Measurements from ENCODE around the gene DAPK1.

DAPK1 gene

GRCh38 chr9:87603854-87604490 lies 106.3 kb downstream of the DAPK1 start:
- Histone ChIP-seq H3K36me3 (ENCODE audit: control insufficient read depth in 5 of 5, insufficient read depth in 5 of 5, low read length in 5 of 5) (peaks cover 0 to 14% (median 9%) of the 10 kb centered on the region in 5 donors), H3K27ac (ENCODE audit: low read depth, low read length) (no peak overlapping the region), H3K4me3 (ENCODE audit: low read depth in 1 of 5, low read length in 5 of 5) (no peak overlapping the region), H3K9me3 (ENCODE audit: control insufficient read depth in 5 of 5, low read length in 5 of 5) (no peaks in the 10 kb centered on the region), H3K9ac (ENCODE audit: low read length in 5 of 5) (no peak overlapping the region), H3K27me3 (ENCODE audit: control insufficient read depth in 5 of 5, insufficient read depth in 4 of 5, low read length in 5 of 5) (no peaks in the 10 kb centered on the region), H3K4me1 (ENCODE audit: control insufficient read depth in 5 of 5, insufficient read depth in 5 of 5, low read length in 5 of 5) (peaks cover 0 to 20% (median 10%) of the 10 kb centered on the region in 5 donors)

GRCh38 chr9:87604886-87605588 lies 107.4 kb downstream of the DAPK1 start:
- no peaks in the 10 kb centered on the region for H3K9me3 ChIP-seq (ENCODE audit: control insufficient read depth in 5 of 5, low read length in 5 of 5)
- peaks cover 0 to 14% (median 9%) of the 10 kb centered on the region in 5 donors for H3K36me3 ChIP-seq (ENCODE audit: control insufficient read depth in 5 of 5, insufficient read depth in 5 of 5, low read length in 5 of 5)
- no peak overlapping the region for H3K9ac ChIP-seq (ENCODE audit: low read length in 5 of 5)
- no peak overlapping the region for H3K4me3 ChIP-seq (ENCODE audit: low read depth in 1 of 5, low read length in 5 of 5)
- H3K4me1 ChIP-seq (ENCODE audit: control insufficient read depth in 5 of 5, insufficient read depth in 5 of 5, low read length in 5 of 5): peaks cover 0 to 16% (median 10%) of the 10 kb centered on the region in 5 donors
- H3K27ac ChIP-seq (ENCODE audit: low read depth, low read length): no peak overlapping the region
- no peaks in the 10 kb centered on the region for H3K27me3 ChIP-seq (ENCODE audit: control insufficient read depth in 5 of 5, insufficient read depth in 4 of 5, low read length in 5 of 5)

- no peaks in the 10 kb centered on the region for H3K27me3 ChIP-seq (ENCODE audit: control insufficient read depth in 5 of 5, insufficient read depth in 4 of 5, low read length in 5 of 5)
- H3K4me3 ChIP-seq (ENCODE audit: low read depth in 1 of 5, low read length in 5 of 5): no peak overlapping the region
- H3K9ac ChIP-seq (ENCODE audit: low read length in 5 of 5): no peak overlapping the region
- H3K4me1 ChIP-seq (ENCODE audit: control insufficient read depth in 5 of 5, insufficient read depth in 5 of 5, low read length in 5 of 5): peaks cover 0 to 10% (median 9%) of the 10 kb centered on the region in 5 donors
- H3K36me3 ChIP-seq (ENCODE audit: control insufficient read depth in 5 of 5, insufficient read depth in 5 of 5, low read length in 5 of 5): peaks cover 0 to 14% (median 9%) of the 10 kb centered on the region in 5 donors
- H3K27ac ChIP-seq (ENCODE audit: low read depth, low read length): no peak overlapping the region
- H3K9me3 ChIP-seq (ENCODE audit: control insufficient read depth in 5 of 5, low read length in 5 of 5): no peaks in the 10 kb centered on the region
These were observed 108.0 kb downstream of the DAPK1 start for GRCh38 chr9:87605676-87606075.

- Histone ChIP-seq H3K27me3 (ENCODE audit: control insufficient read depth in 5 of 5, insufficient read depth in 4 of 5, low read length in 5 of 5) (no peaks in the 10 kb centered on the region), H3K4me1 (ENCODE audit: control insufficient read depth in 5 of 5, insufficient read depth in 5 of 5, low read length in 5 of 5) (peaks cover 0 to 5% (median 0%) of the 10 kb centered on the region in 5 donors), H3K9ac (ENCODE audit: low read length in 5 of 5) (no peak overlapping the region), H3K9me3 (ENCODE audit: control insufficient read depth in 5 of 5, low read length in 5 of 5) (no peaks in the 10 kb centered on the region), H3K4me3 (ENCODE audit: low read depth in 1 of 5, low read length in 5 of 5) (no peak overlapping the region), H3K27ac (ENCODE audit: low read depth, low read length) (no peak overlapping the region), H3K36me3 (ENCODE audit: control insufficient read depth in 5 of 5, insufficient read depth in 5 of 5, low read length in 5 of 5) (peaks cover 0 to 14% (median 9%) of the 10 kb centered on the region in 5 donors)
These were observed 109.3 kb downstream of the DAPK1 start for GRCh38 chr9:87606841-87607521.

- Histone ChIP-seq H3K9me3 (ENCODE audit: control insufficient read depth in 5 of 5, low read length in 5 of 5) (no peaks in the 10 kb centered on the region), H3K36me3 (ENCODE audit: control insufficient read depth in 5 of 5, insufficient read depth in 5 of 5, low read length in 5 of 5) (peaks cover 0 to 18% (median 9%) of the 10 kb centered on the region in 5 donors), H3K4me3 (ENCODE audit: low read depth in 1 of 5, low read length in 5 of 5) (no peak overlapping the region), H3K4me1 (ENCODE audit: control insufficient read depth in 5 of 5, insufficient read depth in 5 of 5, low read length in 5 of 5) (peaks cover 0 to 6% (median 0%) of the 10 kb centered on the region in 5 donors), H3K27me3 (ENCODE audit: control insufficient read depth in 5 of 5, insufficient read depth in 4 of 5, low read length in 5 of 5) (no peaks in the 10 kb centered on the region), H3K9ac (ENCODE audit: low read length in 5 of 5) (no peak overlapping the region), H3K27ac (ENCODE audit: low read depth, low read length) (no peak overlapping the region)
These were observed 110.2 kb downstream of the DAPK1 start for GRCh38 chr9:87607859-87608258.

GRCh38 chr9:87609002-87609401 lies 111.3 kb downstream of the DAPK1 start:
- peaks cover 0 to 17% (median 8%) of the 10 kb centered on the region in 5 donors for H3K4me1 ChIP-seq (ENCODE audit: control insufficient read depth in 5 of 5, insufficient read depth in 5 of 5, low read length in 5 of 5)

GRCh38 chr9:87609486-87609885 lies 111.8 kb downstream of the DAPK1 start:
- no peaks in the 10 kb centered on the region for H3K9me3 ChIP-seq (ENCODE audit: control insufficient read depth in 5 of 5, low read length in 5 of 5)
- H3K27ac ChIP-seq (ENCODE audit: low read depth, low read length): no peak overlapping the region
- H3K36me3 ChIP-seq (ENCODE audit: control insufficient read depth in 5 of 5, insufficient read depth in 5 of 5, low read length in 5 of 5): peaks cover 0 to 18% (median 9%) of the 10 kb centered on the region in 5 donors
- H3K4me3 ChIP-seq (ENCODE audit: low read depth in 1 of 5, low read length in 5 of 5): no peak overlapping the region
- H3K9ac ChIP-seq (ENCODE audit: low read length in 5 of 5): no peak overlapping the region
- no peaks in the 10 kb centered on the region for H3K27me3 ChIP-seq (ENCODE audit: control insufficient read depth in 5 of 5, insufficient read depth in 4 of 5, low read length in 5 of 5)
- H3K4me1 ChIP-seq (ENCODE audit: control insufficient read depth in 5 of 5, insufficient read depth in 5 of 5, low read length in 5 of 5): peaks cover 0 to 21% (median 11%) of the 10 kb centered on the region in 5 donors

More at GRCh38 chr9:87609002-87609401, 111.3 kb downstream of the DAPK1 start:
- Histone ChIP-seq H3K27me3 (ENCODE audit: control insufficient read depth in 5 of 5, insufficient read depth in 4 of 5, low read length in 5 of 5) (no peaks in the 10 kb centered on the region), H3K4me3 (ENCODE audit: low read depth in 1 of 5, low read length in 5 of 5) (no peak overlapping the region), H3K9ac (ENCODE audit: low read length in 5 of 5) (no peak overlapping the region), H3K27ac (ENCODE audit: low read depth, low read length) (no peak overlapping the region), H3K36me3 (ENCODE audit: control insufficient read depth in 5 of 5, insufficient read depth in 5 of 5, low read length in 5 of 5) (peaks cover 0 to 18% (median 9%) of the 10 kb centered on the region in 5 donors), H3K9me3 (ENCODE audit: control insufficient read depth in 5 of 5, low read length in 5 of 5) (no peaks in the 10 kb centered on the region)

GRCh38 chr9:87610200-87611155 lies 112.8 kb downstream of the DAPK1 start:
- Histone ChIP-seq H3K4me1 (ENCODE audit: control insufficient read depth in 5 of 5, insufficient read depth in 5 of 5, low read length in 5 of 5) (peaks cover 0 to 26% (median 11%) of the 10 kb centered on the region in 5 donors), H3K4me3 (ENCODE audit: low read depth in 1 of 5, low read length in 5 of 5) (no peak overlapping the region), H3K27ac (ENCODE audit: low read depth, low read length) (no peak overlapping the region), H3K9ac (ENCODE audit: low read length in 5 of 5) (no peak overlapping the region), H3K36me3 (ENCODE audit: control insufficient read depth in 5 of 5, insufficient read depth in 5 of 5, low read length in 5 of 5) (peaks cover 0 to 12% (median 4%) of the 10 kb centered on the region in 5 donors), H3K27me3 (ENCODE audit: control insufficient read depth in 5 of 5, insufficient read depth in 4 of 5, low read length in 5 of 5) (no peaks in the 10 kb centered on the region), H3K9me3 (ENCODE audit: control insufficient read depth in 5 of 5, low read length in 5 of 5) (no peaks in the 10 kb centered on the region)

GRCh38 chr9:87611776-87612175 lies 114.1 kb downstream of the DAPK1 start:
- no peak overlapping the region for H3K9ac ChIP-seq (ENCODE audit: low read length in 5 of 5)
- peaks cover 0 to 7% (median 4%) of the 10 kb centered on the region in 5 donors for H3K36me3 ChIP-seq (ENCODE audit: control insufficient read depth in 5 of 5, insufficient read depth in 5 of 5, low read length in 5 of 5)
- no peaks in the 10 kb centered on the region for H3K9me3 ChIP-seq (ENCODE audit: control insufficient read depth in 5 of 5, low read length in 5 of 5)
- H3K27me3 ChIP-seq (ENCODE audit: control insufficient read depth in 5 of 5, insufficient read depth in 4 of 5, low read length in 5 of 5): no peaks in the 10 kb centered on the region
- H3K27ac ChIP-seq (ENCODE audit: low read depth, low read length): no peak overlapping the region
- H3K4me3 ChIP-seq (ENCODE audit: low read depth in 1 of 5, low read length in 5 of 5): no peak overlapping the region
- H3K4me1 ChIP-seq (ENCODE audit: control insufficient read depth in 5 of 5, insufficient read depth in 5 of 5, low read length in 5 of 5): peaks cover 0 to 25% (median 11%) of the 10 kb centered on the region in 5 donors
